ENCODE results near the gene MKI67. TPM values are rescaled to one million over a fixed set of nuclear protein-coding genes. Genes with fewer than 3 reads are reported as not detected.

The MKI67 gene
- total RNA-seq, 2 donors from 2014 or later: 2.0 to 2.9 TPM

GRCh38 chr10:128086003-128086863, 40.0 kb downstream of the MKI67 start:
- no peaks in the 10 kb centered on the region for H3K9me3 ChIP-seq
- TF ChIP-seq POLR2A (IDR thresholded peaks at IDR 0.05) (no peak), POLR2AphosphoS5 (IDR thresholded peaks at IDR 0.05) (no peak), CTCF (IDR thresholded peaks at IDR 0.05) (no peak)
- intact Hi-C loops (cut with DNase I): no loop called here
- H3K4me3 ChIP-seq: no peak overlapping the region
- H3K27me3 ChIP-seq (replicated peaks; ENCODE audit: insufficient read depth): no peaks in the 10 kb centered on the region
- no peak overlapping the region for H3K27ac ChIP-seq
- H3K4me1 ChIP-seq (replicated peaks): no peaks in the 10 kb centered on the region
- DNase-seq (ENCODE audit: low spot score): no peak
- WGBS: 78% methylated on average over 10 of the region's 10 CpGs
- H3K36me3 ChIP-seq: no peaks in the 10 kb centered on the region

GRCh38 chr10:128084991-128085390, 41.2 kb downstream of the MKI67 start:
- Histone ChIP-seq H3K4me3 (no peak overlapping the region), H3K27ac (no peak overlapping the region), H3K4me1 (replicated peaks) (no peaks in the 10 kb centered on the region), H3K9me3 (no peaks in the 10 kb centered on the region), H3K36me3 (no peaks in the 10 kb centered on the region), H3K27me3 (replicated peaks; ENCODE audit: insufficient read depth) (no peaks in the 10 kb centered on the region)
- no peak for DNase-seq (ENCODE audit: low spot score)
- intact Hi-C loops (cut with DNase I): loop anchor here (5.0 kb wide), 1 partner anchor 62 kb away; no protein-coding TSS in a partner anchor
- TF ChIP-seq CTCF (IDR thresholded peaks at IDR 0.05): no peak
- TF ChIP-seq POLR2A (IDR thresholded peaks at IDR 0.05): no peak
- TF ChIP-seq POLR2AphosphoS5 (IDR thresholded peaks at IDR 0.05): no peak
- 95% methylated on average over 8 of the region's 8 CpGs for WGBS

GRCh38 chr10:128084364-128084763, 41.9 kb downstream of the MKI67 start:
- Histone ChIP-seq H3K4me1 (replicated peaks) (no peaks in the 10 kb centered on the region), H3K36me3 (no peaks in the 10 kb centered on the region), H3K27me3 (replicated peaks; ENCODE audit: insufficient read depth) (no peaks in the 10 kb centered on the region), H3K27ac (no peak overlapping the region), H3K9me3 (no peaks in the 10 kb centered on the region), H3K4me3 (no peak overlapping the region)
- 82% methylated on average over 10 of the region's 10 CpGs for WGBS
- intact Hi-C loops (cut with DNase I): loop anchor here (5.0 kb wide), 1 partner anchor 63 kb away; no protein-coding TSS in a partner anchor
- no peak for TF ChIP-seq POLR2A (IDR thresholded peaks at IDR 0.05)
- no peak for TF ChIP-seq CTCF (IDR thresholded peaks at IDR 0.05)
- no peak for TF ChIP-seq POLR2AphosphoS5 (IDR thresholded peaks at IDR 0.05)
- no peak for DNase-seq (ENCODE audit: low spot score)

GRCh38 chr10:128083191-128083895, 42.9 kb downstream of the MKI67 start:
- H3K27me3 ChIP-seq (replicated peaks; ENCODE audit: insufficient read depth): no peaks in the 10 kb centered on the region
- WGBS: 84% methylated on average over 15 of the region's 15 CpGs
- H3K4me3 ChIP-seq: no peak overlapping the region
- H3K4me1 ChIP-seq (replicated peaks): no peaks in the 10 kb centered on the region
- H3K9me3 ChIP-seq: no peaks in the 10 kb centered on the region
- intact Hi-C loops (cut with DNase I): loop anchor here (5.0 kb wide), 1 partner anchor 64 kb away; no protein-coding TSS in a partner anchor
- TF ChIP-seq CTCF (IDR thresholded peaks at IDR 0.05) (no peak), POLR2AphosphoS5 (IDR thresholded peaks at IDR 0.05) (no peak), POLR2A (IDR thresholded peaks at IDR 0.05) (no peak)
- H3K36me3 ChIP-seq: no peaks in the 10 kb centered on the region
- DNase-seq (ENCODE audit: low spot score): no peak
- no peak overlapping the region for H3K27ac ChIP-seq
